ENCODE measurements around the gene PTPRD.

Gene PTPRD

DNA sequence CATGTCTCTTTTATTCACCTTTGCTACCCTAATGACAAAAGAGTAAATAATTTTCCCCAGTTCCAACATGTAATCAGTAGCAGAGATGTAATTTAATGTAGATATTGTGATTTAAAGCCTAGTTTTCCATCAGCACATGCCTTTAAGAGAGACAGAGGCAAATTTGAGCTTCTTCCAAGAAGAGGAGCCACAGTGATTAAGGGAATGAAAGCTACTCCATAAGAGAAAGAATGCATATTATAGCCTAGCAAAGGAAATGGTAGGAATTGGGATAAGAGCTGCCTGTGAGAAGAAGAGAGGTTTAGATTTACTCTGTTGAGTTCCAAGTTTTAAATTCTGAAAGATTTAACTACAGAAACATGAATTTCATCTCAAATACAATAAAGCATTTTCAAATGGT, 2222.2 kb downstream of the PTPRD start:
- Histone ChIP-seq H3K4me3 (no peak overlapping the region), H3K36me3 (ENCODE audit: insufficient read depth, low read length) (no peaks in the 10 kb centered on the region), H3K9ac (ENCODE audit: insufficient read length) (no peak overlapping the region), H3K9me3 (ENCODE audit: low read depth, low read length) (no peaks in the 10 kb centered on the region), H3K27ac (no peak overlapping the region)
- no peak for TF ChIP-seq FOXP2 (optimal IDR thresholded peaks at IDR 0.05; ENCODE audit: control extremely low read depth, extremely low read length, insufficient read depth)
- no peak for TF ChIP-seq POLR2AphosphoS5 (IDR thresholded peaks at IDR 0.05; ENCODE audit: borderline replicate concordance, low read depth, low read length)
- no peak for TF ChIP-seq EZH2 (IDR thresholded peaks at IDR 0.05)
- DNase-seq (ENCODE audit: low read depth, low spot score), result no peak

DNA sequence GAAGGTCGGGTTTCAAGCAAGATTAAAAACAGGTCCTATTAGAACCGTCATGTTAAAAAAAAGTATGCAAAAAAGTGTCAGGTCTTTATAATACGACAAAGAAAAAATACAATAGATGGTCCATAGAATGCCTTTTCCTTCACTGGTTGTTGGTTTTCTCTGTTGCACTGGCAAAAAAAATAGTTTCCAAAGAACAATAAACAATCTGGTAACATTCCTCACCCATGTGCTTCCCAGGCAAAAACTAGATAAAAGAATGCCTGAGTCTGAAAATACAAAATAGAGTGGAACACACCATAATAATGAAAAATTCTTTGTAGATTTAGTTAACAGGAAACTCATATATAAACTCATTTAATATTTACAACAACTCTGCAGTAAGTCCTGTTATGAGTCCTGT, 2223.3 kb downstream of the PTPRD start:
- H3K9ac ChIP-seq (ENCODE audit: insufficient read length), result no peak overlapping the region
- TF ChIP-seq POLR2AphosphoS5 (IDR thresholded peaks at IDR 0.05; ENCODE audit: borderline replicate concordance, low read depth, low read length), result no peak
- no peaks in the 10 kb centered on the region for H3K36me3 ChIP-seq (ENCODE audit: insufficient read depth, low read length)
- H3K27ac ChIP-seq, result no peak overlapping the region
- DNase-seq (ENCODE audit: low read depth, low spot score), result no peak
- H3K9me3 ChIP-seq (ENCODE audit: low read depth, low read length), result no peaks in the 10 kb centered on the region
- no peak overlapping the region for H3K4me3 ChIP-seq

DNA sequence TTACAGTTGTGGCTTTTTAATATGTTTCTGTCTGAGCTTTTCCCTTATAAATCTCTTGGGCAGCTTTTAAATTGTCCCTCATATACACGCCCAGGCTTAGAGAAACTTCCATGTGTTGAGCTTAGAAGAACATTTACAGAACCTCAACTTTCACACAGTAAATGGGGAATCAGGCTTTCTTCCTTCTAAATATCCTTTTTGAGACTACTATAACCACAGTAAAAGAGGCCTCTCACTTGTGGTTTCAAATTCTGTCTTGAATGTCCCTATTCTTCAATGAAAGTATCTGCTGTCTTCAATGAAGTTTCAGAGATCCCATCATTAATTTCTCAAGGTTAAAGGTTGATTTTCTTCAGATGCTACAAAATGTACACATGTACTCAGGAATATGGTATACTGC, 2224.7 kb downstream of the PTPRD start:
- no peaks in the 10 kb centered on the region for H3K9me3 ChIP-seq (ENCODE audit: low read depth, low read length)
- TF ChIP-seq EZH2 (IDR thresholded peaks at IDR 0.05) (no peak), FOXP2 (optimal IDR thresholded peaks at IDR 0.05; ENCODE audit: control extremely low read depth, extremely low read length, insufficient read depth) (no peak), POLR2AphosphoS5 (IDR thresholded peaks at IDR 0.05; ENCODE audit: borderline replicate concordance, low read depth, low read length) (no peak)
- no peaks in the 10 kb centered on the region for H3K36me3 ChIP-seq (ENCODE audit: insufficient read depth, low read length)
- no peak overlapping the region for H3K27ac ChIP-seq
- no peak overlapping the region for H3K9ac ChIP-seq (ENCODE audit: insufficient read length)
- no peak for DNase-seq (ENCODE audit: low read depth, low spot score)
- no peak overlapping the region for H3K4me3 ChIP-seq

DNA sequence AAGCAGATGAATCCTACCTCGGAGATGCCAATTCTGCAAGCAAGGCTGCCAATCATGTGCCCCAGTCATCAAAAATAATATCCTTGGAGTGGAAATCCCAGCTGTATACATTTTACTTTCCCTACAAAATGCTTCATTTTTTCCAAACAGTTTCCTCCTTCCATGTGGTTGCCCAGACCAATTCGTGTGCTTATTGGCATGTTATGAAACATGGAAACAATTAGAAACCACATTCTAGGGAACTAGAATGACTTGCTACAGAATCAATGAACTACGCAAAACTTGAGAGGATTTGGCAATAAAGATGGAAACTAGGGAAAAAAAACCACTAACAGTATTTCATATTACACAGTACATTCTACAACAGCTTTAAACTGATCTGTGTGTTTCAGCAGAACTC, 2228.7 kb downstream of the PTPRD start:
- Histone ChIP-seq H3K9ac (ENCODE audit: insufficient read length) (no peak overlapping the region), H3K4me3 (no peak overlapping the region), H3K36me3 (ENCODE audit: insufficient read depth, low read length) (no peaks in the 10 kb centered on the region), H3K9me3 (ENCODE audit: low read depth, low read length) (no peaks in the 10 kb centered on the region), H3K27ac (no peak overlapping the region)
- DNase-seq (ENCODE audit: low read depth, low spot score), result no peak
- TF ChIP-seq POLR2AphosphoS5 (IDR thresholded peaks at IDR 0.05; ENCODE audit: borderline replicate concordance, low read depth, low read length), result no peak
- no peak for TF ChIP-seq FOXP2 (optimal IDR thresholded peaks at IDR 0.05; ENCODE audit: control extremely low read depth, extremely low read length, insufficient read depth)
- no peak for TF ChIP-seq EZH2 (IDR thresholded peaks at IDR 0.05)

DNA sequence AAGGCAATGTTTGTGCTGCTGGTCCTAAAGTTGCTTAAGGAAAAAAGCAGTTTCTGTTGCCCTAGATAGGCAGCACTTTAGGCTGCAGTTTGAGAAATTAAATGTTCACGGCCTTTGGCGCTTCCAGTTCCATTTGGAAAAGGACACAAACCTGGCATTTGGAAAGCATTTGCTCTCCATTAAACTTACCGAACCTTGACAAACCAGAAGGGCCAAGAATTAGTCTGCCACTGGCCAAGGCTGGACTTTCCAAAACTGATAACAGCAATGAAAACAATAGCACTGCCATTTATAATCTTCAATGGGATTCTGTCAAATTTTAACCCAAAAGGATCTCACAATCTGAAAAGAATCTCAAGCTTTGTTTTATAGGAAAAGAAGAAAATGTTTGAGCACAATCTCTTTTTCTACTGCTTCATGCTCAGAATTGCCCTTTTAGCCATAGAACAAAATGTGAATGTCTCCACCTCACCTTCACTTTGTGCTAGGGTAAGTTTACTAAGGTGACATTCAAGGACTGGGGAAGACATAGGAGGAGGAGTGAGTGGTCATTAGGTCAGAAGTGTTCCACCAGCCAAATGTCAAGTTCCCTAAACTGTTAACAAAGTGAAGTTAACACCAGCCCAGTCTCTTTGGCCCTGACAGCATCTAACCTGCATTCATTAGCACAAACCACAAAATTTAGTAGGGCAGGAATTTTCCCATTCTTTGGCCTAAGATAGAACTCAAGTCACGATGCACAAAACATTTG, 2229.8 kb downstream of the PTPRD start:
- Histone ChIP-seq H3K9me3 (ENCODE audit: low read depth, low read length) (no peaks in the 10 kb centered on the region), H3K9ac (ENCODE audit: insufficient read length) (no peak overlapping the region), H3K27ac (no peak overlapping the region), H3K4me3 (no peak overlapping the region), H3K36me3 (ENCODE audit: insufficient read depth, low read length) (no peaks in the 10 kb centered on the region)
- DNase-seq (ENCODE audit: low read depth, low spot score), result no peak
- TF ChIP-seq EZH2 (IDR thresholded peaks at IDR 0.05) (no peak), POLR2AphosphoS5 (IDR thresholded peaks at IDR 0.05; ENCODE audit: borderline replicate concordance, low read depth, low read length) (no peak)

DNA sequence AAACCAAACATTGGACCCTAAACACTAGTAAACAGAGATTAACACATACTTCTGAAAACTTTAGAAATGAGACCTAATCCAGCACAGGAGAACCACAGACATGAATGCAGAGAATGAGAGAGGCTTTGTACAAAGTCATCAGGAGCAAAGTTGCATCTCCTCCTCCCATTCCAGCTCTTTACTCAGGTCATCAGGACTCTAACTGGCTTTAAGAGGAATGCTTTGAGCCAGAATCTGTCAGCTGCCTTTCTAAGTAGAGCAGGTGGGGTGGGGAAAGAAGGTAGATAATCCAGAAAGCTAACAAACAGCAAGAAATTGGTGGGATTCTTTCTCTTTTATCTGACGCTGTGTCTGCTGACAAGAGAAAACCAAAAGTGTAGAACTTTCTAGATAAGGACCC, 2230.5 kb downstream of the PTPRD start:
- Histone ChIP-seq H3K9me3 (ENCODE audit: low read depth, low read length) (no peaks in the 10 kb centered on the region), H3K4me3 (no peak overlapping the region), H3K27ac (no peak overlapping the region), H3K9ac (ENCODE audit: insufficient read length) (no peak overlapping the region), H3K36me3 (ENCODE audit: insufficient read depth, low read length) (no peaks in the 10 kb centered on the region)
- no peak for DNase-seq (ENCODE audit: low read depth, low spot score)
- TF ChIP-seq FOXP2 (optimal IDR thresholded peaks at IDR 0.05; ENCODE audit: control extremely low read depth, extremely low read length, insufficient read depth) (no peak), POLR2AphosphoS5 (IDR thresholded peaks at IDR 0.05; ENCODE audit: borderline replicate concordance, low read depth, low read length) (no peak), EZH2 (IDR thresholded peaks at IDR 0.05) (no peak)

DNA sequence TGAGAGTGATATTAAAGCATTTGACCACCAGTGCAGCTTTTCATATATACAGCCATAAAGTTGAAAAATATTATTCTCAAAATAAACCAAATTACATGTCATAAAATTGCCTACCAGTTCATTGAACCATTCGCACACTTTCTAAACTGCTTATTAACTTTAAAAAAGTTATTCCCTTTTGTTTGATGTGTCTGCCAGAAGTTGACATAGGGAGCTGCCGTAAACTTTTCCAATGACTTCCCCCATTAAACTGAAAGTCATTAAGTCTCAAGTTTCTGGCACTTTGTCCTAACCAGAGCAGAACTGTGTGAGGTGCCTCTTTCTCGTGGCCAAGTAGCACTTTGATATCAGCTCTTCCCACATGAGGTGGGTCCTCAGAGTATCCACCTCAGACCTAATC, 2231.2 kb downstream of the PTPRD start:
- H3K9me3 ChIP-seq (ENCODE audit: low read depth, low read length), result no peaks in the 10 kb centered on the region
- no peak overlapping the region for H3K9ac ChIP-seq (ENCODE audit: insufficient read length)
- H3K36me3 ChIP-seq (ENCODE audit: insufficient read depth, low read length), result no peaks in the 10 kb centered on the region
- no peak for TF ChIP-seq EZH2 (IDR thresholded peaks at IDR 0.05)
- no peak for TF ChIP-seq FOXP2 (optimal IDR thresholded peaks at IDR 0.05; ENCODE audit: control extremely low read depth, extremely low read length, insufficient read depth)
- TF ChIP-seq POLR2AphosphoS5 (IDR thresholded peaks at IDR 0.05; ENCODE audit: borderline replicate concordance, low read depth, low read length), result no peak
- DNase-seq (ENCODE audit: low read depth, low spot score), result no peak
- H3K4me3 ChIP-seq, result no peak overlapping the region
- no peak overlapping the region for H3K27ac ChIP-seq

DNA sequence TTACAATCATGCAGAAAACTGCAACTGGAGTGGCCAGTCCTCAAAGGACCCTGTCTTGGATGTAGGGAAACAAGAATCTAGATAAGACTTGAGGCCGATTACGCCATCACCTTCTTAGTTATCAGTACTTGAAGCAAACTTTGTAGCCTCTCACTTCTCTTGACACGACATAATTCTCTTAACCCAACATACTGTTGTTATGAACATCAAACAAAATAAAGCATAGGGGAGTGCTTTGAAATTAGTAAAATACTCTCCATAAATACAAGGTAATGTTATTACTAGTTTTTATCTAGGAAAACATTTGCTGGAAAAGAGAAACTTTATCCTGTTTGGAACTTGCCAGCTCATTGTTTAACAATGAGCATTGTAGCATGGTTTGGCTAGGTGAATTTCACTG, 2238.3 kb downstream of the PTPRD start:
- TF ChIP-seq POLR2AphosphoS5 (IDR thresholded peaks at IDR 0.05; ENCODE audit: borderline replicate concordance, low read depth, low read length) (no peak), EZH2 (IDR thresholded peaks at IDR 0.05) (no peak), FOXP2 (optimal IDR thresholded peaks at IDR 0.05; ENCODE audit: control extremely low read depth, extremely low read length, insufficient read depth) (no peak)
- no peak overlapping the region for H3K4me3 ChIP-seq
- DNase-seq (ENCODE audit: low read depth, low spot score), result no peak
- H3K36me3 ChIP-seq (ENCODE audit: insufficient read depth, low read length), result no peaks in the 10 kb centered on the region
- H3K27ac ChIP-seq, result no peak overlapping the region
- H3K9me3 ChIP-seq (ENCODE audit: low read depth, low read length), result no peaks in the 10 kb centered on the region
- H3K9ac ChIP-seq (ENCODE audit: insufficient read length), result no peak overlapping the region

DNA sequence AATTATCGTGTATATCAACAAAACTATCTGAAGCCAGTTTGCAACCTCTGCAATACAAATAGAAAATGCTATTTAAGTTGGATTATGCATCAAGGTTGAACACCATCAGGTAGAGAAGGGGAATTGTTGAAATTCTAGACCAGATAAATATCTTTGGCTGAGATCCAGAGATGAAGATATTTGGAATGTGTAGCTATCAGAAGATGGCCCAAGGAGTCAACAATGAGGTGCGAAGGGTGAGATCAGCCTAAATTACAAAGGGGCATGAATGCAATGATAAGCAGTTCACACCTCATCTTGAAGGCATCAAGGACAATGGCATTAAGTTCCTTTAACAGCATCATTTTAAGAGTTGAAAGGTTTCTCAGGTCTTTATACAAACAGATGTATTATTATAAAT, 2241.1 kb downstream of the PTPRD start:
- Histone ChIP-seq H3K36me3 (ENCODE audit: insufficient read depth, low read length) (no peaks in the 10 kb centered on the region), H3K9ac (ENCODE audit: insufficient read length) (no peak overlapping the region), H3K27ac (no peak overlapping the region), H3K9me3 (ENCODE audit: low read depth, low read length) (no peaks in the 10 kb centered on the region), H3K4me3 (no peak overlapping the region)
- TF ChIP-seq EZH2 (IDR thresholded peaks at IDR 0.05) (no peak), POLR2AphosphoS5 (IDR thresholded peaks at IDR 0.05; ENCODE audit: borderline replicate concordance, low read depth, low read length) (no peak), FOXP2 (optimal IDR thresholded peaks at IDR 0.05; ENCODE audit: control extremely low read depth, extremely low read length, insufficient read depth) (no peak)
- no peak for DNase-seq (ENCODE audit: low read depth, low spot score)
